Fibroblast of mammary gland (primary cell): ENCODE measurements around the gene SPON2.

Experiments
- DNase-seq: peaks from one replicate; pipeline ENCODE4 v3.0.0-alpha.2; 2010; ENCODE audit warnings: low read depth
- H3K4me3 ChIP-seq: 2 replicates; pipeline ENCODE4 v1.5.1; 2011; ENCODE audit warnings: low read depth, mild to moderate bottlenecking, low read length, moderate library complexity; ENCODE audit not compliant: control insufficient read depth
- CTCF ChIP-seq: conservative IDR thresholded peaks from 2 replicates; pipeline ENCODE4 v1.5.1; 2011; ENCODE audit warnings: low read depth, low read length, inconsistent platforms; ENCODE audit not compliant: control insufficient read depth, insufficient read depth

The SPON2 gene

GRCh38 chr4:1179976-1180375 is 7.6 kb upstream of the SPON2 start:
- no peak for DNase-seq
- TF ChIP-seq CTCF, result no peak
- H3K4me3 ChIP-seq, result no peak overlapping the region

- no peak for TF ChIP-seq CTCF
These were observed 6.7 kb upstream of the SPON2 start for GRCh38 chr4:1179089-1179441.

GRCh38 chr4:1178300-1179088 is 6.1 kb upstream of the SPON2 start:
- H3K4me3 ChIP-seq, result no peak overlapping the region
- TF ChIP-seq CTCF, result no peak
- DNase-seq, result peak; percentile 63

More at GRCh38 chr4:1179089-1179441, 6.7 kb upstream of the SPON2 start:
- H3K4me3 ChIP-seq, result no peak overlapping the region
- DNase-seq, result no peak

- DNase-seq, result peak; percentile 70
- H3K4me3 ChIP-seq, result no peak overlapping the region
- TF ChIP-seq CTCF, result no peak
These were observed 5.1 kb upstream of the SPON2 start for GRCh38 chr4:1177274-1178141.

GRCh38 chr4:1176398-1177273 is 4.3 kb upstream of the SPON2 start:
- no peak for DNase-seq
- TF ChIP-seq CTCF, result no peak
- H3K4me3 ChIP-seq, result no peak overlapping the region

GRCh38 chr4:1175635-1176229 is 3.3 kb upstream of the SPON2 start:
- no peak for DNase-seq
- no peak for TF ChIP-seq CTCF
- H3K4me3 ChIP-seq, result no peak overlapping the region
